K562 (cell line): Measurements from ENCODE around the gene DTL. TPM values are rescaled to one million over a fixed set of nuclear protein-coding genes. Genes with fewer than 3 reads are reported as not detected.
A peak's percentile ranks its signal among the peaks of the same experiment; 100 is the strongest.

Source experiments
- CCAR2 ChIP-seq: fragments of 200-400 bp; formaldehyde crosslinking; IDR thresholded peaks from 2 replicates; pipeline ENCODE4 v1.6.1; 2017; ENCODE audit warnings: mild to moderate bottlenecking, low read depth, low read length
- COPS2 ChIP-seq: fragments of 450-650 bp; conservative IDR thresholded peaks from 2 replicates; pipeline ENCODE4 v1.6.1; 2016; ENCODE audit warnings: mild to moderate bottlenecking, moderate library complexity
- CTBP1 ChIP-seq: fragments of 450-650 bp; IDR thresholded peaks from 2 replicates; pipeline ENCODE4 v1.6.1; 2016; ENCODE audit warnings: borderline replicate concordance
- ELF1 ChIP-seq: fragments of 200-800 bp; sonication (Bioruptor generic); IDR thresholded peaks from 2 replicates; pipeline ENCODE4 v1.6.1; 2016; ENCODE audit warnings: missing genetic modification characterization, missing compliant biosample characterization
- FOXA1 ChIP-seq: fragments of 450-650 bp; IDR thresholded peaks from 2 replicates; pipeline ENCODE4 v1.6.1; 2016; ENCODE audit warnings: mild to moderate bottlenecking, borderline replicate concordance
- KLF6 ChIP-seq: fragments of 250-450 bp; sonication (Bioruptor Pico); IDR thresholded peaks from 2 replicates; pipeline ENCODE4 v1.4.0; 2020; ENCODE audit warnings: mild to moderate bottlenecking, moderate library complexity, borderline replicate concordance
- NFE2 ChIP-seq: IDR thresholded peaks from 2 replicates; pipeline ENCODE4 v1.6.1; 2014; ENCODE audit warnings: antibody characterized with exemption, low read depth
- NR2C2 ChIP-seq, 2 experiments: fragments of 200-800 bp in 1 of 2; sonication (Bioruptor generic) in 1 of 2; sonication (generic) in 1 of 2; formaldehyde crosslinking in 1 of 2; IDR thresholded peaks; 2 replicates each; pipeline versions ENCODE4 v1.6.1 to v1.8.0; 2016 to 2022; ENCODE audit warnings: mild to moderate bottlenecking in 1 of 2, missing compliant biosample characterization in 1 of 2, missing genetic modification characterization in 1 of 2, missing genetic modification reagents in 1 of 2
- PBX2 ChIP-seq, 2 experiments: IDR thresholded peaks in 1 of 2; conservative IDR thresholded peaks in 1 of 2; 2 replicates each; pipeline ENCODE4 v1.6.1; 2016; ENCODE audit warnings: low read depth in 2 of 2, mild to moderate bottlenecking in 1 of 2, missing compliant biosample characterization in 1 of 2, missing genetic modification characterization in 1 of 2, moderate library complexity in 1 of 2
- PURB ChIP-seq: sonication (generic); formaldehyde crosslinking; IDR thresholded peaks from 2 replicates; pipeline ENCODE4 v1.9.0; 2021; ENCODE audit warnings: low read depth, mild to moderate bottlenecking, missing genetic modification reagents
- SMARCA5 ChIP-seq: fragments of 450-650 bp; IDR thresholded peaks from 2 replicates; pipeline ENCODE4 v1.6.1; 2016
- SMARCB1 ChIP-seq: IDR thresholded peaks from 2 replicates; pipeline ENCODE4 v1.6.1; 2011; ENCODE audit warnings: improper control_type of control experiment, low read depth; ENCODE audit not compliant: insufficient read length
- TCF7L2 ChIP-seq: fragments of 150-350 bp; IDR thresholded peaks from 2 replicates; pipeline ENCODE4 v1.6.1; 2016; ENCODE audit warnings: low read depth, mild to moderate bottlenecking, low read length, moderate library complexity
- ZFP36 ChIP-seq: fragments of 150-350 bp; IDR thresholded peaks from 2 replicates; pipeline ENCODE4 v1.6.1; 2018; ENCODE audit warnings: low read length, low read depth; ENCODE audit not compliant: partially characterized antibody
- ZNF407 ChIP-seq: fragments of 450-650 bp; IDR thresholded peaks from 2 replicates; pipeline ENCODE4 v1.6.1; 2016; ENCODE audit warnings: low read depth
- ZNF551 ChIP-seq: fragments of 250-450 bp; sonication (Bioruptor Pico); IDR thresholded peaks from 2 replicates; pipeline ENCODE4 v1.5.0; 2021; ENCODE audit warnings: mild to moderate bottlenecking, moderate library complexity
- ZNF699 ChIP-seq: fragments of 250-450 bp; sonication (Bioruptor Pico); IDR thresholded peaks from 2 replicates; pipeline ENCODE4 v1.8.0; 2021; ENCODE audit warnings: mild to moderate bottlenecking, moderate library complexity; ENCODE audit not compliant: insufficient replicate concordance
- polyA plus RNA-seq, 8 experiments: library from polyadenylated mRNA; depleted of rRNA in 4 of 8; stranded (reverse) in 5 of 8; unstranded in 3 of 8; fragments of >200 nt; fragmentation: Nextera tagmentation in 2 of 8; fragmentation: Illumina TruSeq in 1 of 8; extraction: Ambion mirVana in 2 of 8; extraction: Trizol in 1 of 8; gene quantifications; 2 replicates each; pipeline versions ENCODE4 v1.2.1 to v1.2.3, GENCODE V29; 2011 to 2014; ENCODE audit warnings: inconsistent platforms in 1 of 8, missing spikeins in 1 of 8
- total RNA-seq, 7 experiments: library from RNA; depleted of rRNA in 6 of 7; stranded (reverse); fragments of >200 nt in 6 of 7; fragmentation: Illumina TruSeq in 2 of 7; extraction: Trizol in 2 of 7; gene quantifications; 2 replicates each; pipeline versions ENCODE4 v1.2.1 to v1.2.3, GENCODE V29; 2011 to 2021; ENCODE audit warnings: low replicate concordance in 1 of 7

DTL gene
- total and polyA plus RNA-seq, 9 of the 15 experiments (the other 6 are each of a cell fraction or from before 2014, with no cell fraction given): 38.3 to 81.0 (median 63.2) TPM

- TF ChIP-seq ZNF407 (no peak), ELF1 (tag) (no peak), FOXA1 (no peak), SMARCA5 (no peak), PBX2 (CRISPR knock-in tag; IDR thresholded peaks at IDR 0.05; ENCODE audit: low read depth) (no peak), PBX2 (tag; conservative IDR thresholded peaks at IDR 0.05; ENCODE audit: low read depth) (peak; percentile 51), COPS2 (no peak), PURB (no peak), ZNF551 (CRISPR knock-in tag) (no peak), CTBP1 (0 out of 2 replicates have a peak, but pooled peaks have one; percentile 5), KLF6 (CRISPR knock-in tag) (no peak), NFE2 (no peak), CCAR2 (no peak), ZNF699 (CRISPR knock-in tag) (no peak), TCF7L2 (no peak), NR2C2 (CRISPR knock-in tag; IDR thresholded peaks at IDR 0.05) (no peak), NR2C2 (tag; IDR thresholded peaks at IDR 0.05) (peak; percentile 15; the same call in 1 of the 2 replicates), SMARCB1 (no peak), ZFP36 (peak; percentile 44)
These were observed 82.8 kb downstream of the DTL start (continued) for GRCh38 chr1:212118167-212118871.
